Measurements from ENCODE around the gene TSPAN3. TPM values are rescaled to one million over a fixed set of nuclear protein-coding genes. Genes with fewer than 3 reads are reported as not detected.

The TSPAN3 gene
- total and polyA plus RNA-seq, 8 donors: 71.6 to 173 (median 89.2) TPM

- peak in 2 of 6 donors; percentile 3 to 12 for DNase-seq
- FAIRE-seq: no peak
These were observed 72.1 kb downstream of the TSPAN3 start for GRCh38 chr15:76998663-76999285.

GRCh38 chr15:76996526-76997401 is 74.1 kb downstream of the TSPAN3 start:
- no peak for FAIRE-seq

More at GRCh38 chr15:76998663-76999285, 72.1 kb downstream of the TSPAN3 start:
- Histone ChIP-seq H3K27me3 (no peaks in the 10 kb centered on the region), H3K9me3 (no peaks in the 10 kb centered on the region), H3K4me3 (no peak overlapping the region), H3K27ac (no peak overlapping the region), H3K4me1 (peaks cover 0 to under 1% (median 0%) of the 10 kb centered on the region in 3 donors), H3K36me3 (no peaks in the 10 kb centered on the region)
- intact Hi-C loops (cut with DNase I): no loop called here
- ATAC-seq: no peak
- no peak for TF ChIP-seq CTCF (IDR thresholded peaks at IDR 0.05)
- 75 to 82% methylated on average over 8 of the region's 8 CpGs for WGBS, 2 donors

GRCh38 chr15:76996076-76996525 is 74.8 kb downstream of the TSPAN3 start:
- WGBS, 2 donors: 76 to 81% methylated on average over 9 of the region's 9 CpGs
- intact Hi-C loops (cut with DNase I): no loop called here
- no peak overlapping the region for H3K27ac ChIP-seq

More at GRCh38 chr15:76996526-76997401, 74.1 kb downstream of the TSPAN3 start:
- H3K27ac ChIP-seq: no peak overlapping the region
- no peaks in the 10 kb centered on the region for H3K36me3 ChIP-seq
- intact Hi-C loops (cut with DNase I): no loop called here
- H3K4me1 ChIP-seq: peaks cover 0 to 4% (median 0%) of the 10 kb centered on the region in 3 donors
- no peaks in the 10 kb centered on the region for H3K9me3 ChIP-seq
- 77 to 85% methylated on average over 13 to 14 of the region's 14 CpGs for WGBS, 2 donors
- peak in 2 of 4 donors; percentile 19 to 42 for ATAC-seq
- TF ChIP-seq CTCF (IDR thresholded peaks at IDR 0.05): no peak
- no peaks in the 10 kb centered on the region for H3K27me3 ChIP-seq
- peak in 2 of 6 donors; percentile 43 to 48 for DNase-seq
- H3K4me3 ChIP-seq: peak overlapping the region in 1 of 4 donors; percentile 26

More at GRCh38 chr15:76996076-76996525, 74.8 kb downstream of the TSPAN3 start:
- DNase-seq (no peak), ATAC-seq (no peak), FAIRE-seq (no peak)
- no peak for TF ChIP-seq CTCF (IDR thresholded peaks at IDR 0.05)
- H3K4me3 ChIP-seq: peak overlapping the region in 1 of 4 donors; percentile 26
- no peaks in the 10 kb centered on the region for H3K27me3 ChIP-seq
- H3K36me3 ChIP-seq: no peaks in the 10 kb centered on the region
- H3K9me3 ChIP-seq: no peaks in the 10 kb centered on the region
- H3K4me1 ChIP-seq: peaks cover 0 to 6% (median 0%) of the 10 kb centered on the region in 3 donors

Measured in pancreas (tissue), 10 donors.